ENCODE measurements around the gene ME3. TPM values are rescaled to one million over a fixed set of nuclear protein-coding genes. Genes with fewer than 3 reads are reported as not detected.

ME3 gene
- total and polyA plus RNA-seq, 2 donors (not counting 1 experiment from before 2014, with no cell fraction given), result 1.3 TPM; not detected in 1

DNA sequence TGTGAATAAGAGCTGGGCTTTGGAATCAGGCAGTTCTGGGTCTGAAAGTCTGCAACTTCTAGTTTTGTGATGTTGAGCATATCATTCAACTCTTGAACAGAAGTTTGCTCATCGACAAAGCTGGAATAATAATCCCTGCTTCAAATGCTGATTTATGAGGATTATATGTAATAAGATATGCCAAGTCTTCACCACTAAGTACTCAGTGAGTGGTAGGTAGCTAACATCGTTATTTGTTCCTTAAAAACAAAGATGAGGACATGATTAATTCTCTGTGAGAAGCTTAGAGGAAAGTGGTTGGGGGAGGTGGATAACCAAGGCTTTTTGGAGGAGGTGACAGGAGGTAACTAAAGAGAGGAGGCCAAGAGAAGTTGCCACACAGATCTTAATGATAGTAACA lies 96.5 kb downstream of the ME3 start:
- DNase-seq (no peak), ATAC-seq (ENCODE audit: low read depth) (no peak)
- TF ChIP-seq EZH2 (IDR thresholded peaks at IDR 0.05; ENCODE audit: borderline replicate concordance, insufficient read depth, low read depth, low read length, poor library complexity, severe bottlenecking), result no peak
- TF ChIP-seq, protein P1, sequence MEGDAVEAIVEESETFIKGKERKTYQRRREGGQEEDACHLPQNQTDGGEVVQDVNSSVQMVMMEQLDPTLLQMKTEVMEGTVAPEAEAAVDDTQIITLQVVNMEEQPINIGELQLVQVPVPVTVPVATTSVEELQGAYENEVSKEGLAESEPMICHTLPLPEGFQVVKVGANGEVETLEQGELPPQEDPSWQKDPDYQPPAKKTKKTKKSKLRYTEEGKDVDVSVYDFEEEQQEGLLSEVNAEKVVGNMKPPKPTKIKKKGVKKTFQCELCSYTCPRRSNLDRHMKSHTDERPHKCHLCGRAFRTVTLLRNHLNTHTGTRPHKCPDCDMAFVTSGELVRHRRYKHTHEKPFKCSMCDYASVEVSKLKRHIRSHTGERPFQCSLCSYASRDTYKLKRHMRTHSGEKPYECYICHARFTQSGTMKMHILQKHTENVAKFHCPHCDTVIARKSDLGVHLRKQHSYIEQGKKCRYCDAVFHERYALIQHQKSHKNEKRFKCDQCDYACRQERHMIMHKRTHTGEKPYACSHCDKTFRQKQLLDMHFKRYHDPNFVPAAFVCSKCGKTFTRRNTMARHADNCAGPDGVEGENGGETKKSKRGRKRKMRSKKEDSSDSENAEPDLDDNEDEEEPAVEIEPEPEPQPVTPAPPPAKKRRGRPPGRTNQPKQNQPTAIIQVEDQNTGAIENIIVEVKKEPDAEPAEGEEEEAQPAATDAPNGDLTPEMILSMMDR (IDR thresholded peaks at IDR 0.05), result no peak
- Mint-ChIP-seq H3K4me3 (no peak overlapping the region), H3K9me3 (ENCODE audit: insufficient read depth) (no peaks in the 10 kb centered on the region), H3K27ac (no peak overlapping the region), H3K27me3 (peaks cover 21% of the 10 kb centered on the region), H3K4me1 (no peaks in the 10 kb centered on the region)
- no peaks in the 10 kb centered on the region for H3K79me2 ChIP-seq (ENCODE audit: control insufficient read depth, insufficient read depth, low read length)
- no CpG with 5 or more reads among the region's 2 CpGs for WGBS (ENCODE audit: insufficient coverage)
- no peaks in the 10 kb centered on the region for H3K36me3 ChIP-seq (replicated peaks in 1 of 2; ENCODE audit: control extremely low read depth in 1 of 2, control insufficient read depth in 1 of 2, extremely low read depth in 1 of 2, insufficient read depth in 2 of 2, low read length in 1 of 2)
- intact Hi-C loops (cut with micrococcal nuclease), result no loop called here
- no peak overlapping the region for H3K4me3 ChIP-seq (ENCODE audit: control extremely low read depth in 1 of 5, extremely low read depth in 1 of 5, insufficient read depth in 1 of 5, low read depth in 2 of 5, low read length in 4 of 5)
- no peak overlapping the region for H3K9ac ChIP-seq (ENCODE audit: low read length)
- ChIA-PET POLR2A (no interaction called here), CTCF (no interaction called here)
- no peaks in the 10 kb centered on the region for H4K20me1 ChIP-seq (ENCODE audit: control insufficient read depth, insufficient read depth, low read length, poor library complexity, severe bottlenecking)
- H3K9me3 ChIP-seq (ENCODE audit: control extremely low read depth in 1 of 3, control insufficient read depth in 2 of 3, insufficient read depth in 1 of 3, low read length in 2 of 3), result no peaks in the 10 kb centered on the region
- no peaks in the 10 kb centered on the region for H3K4me1 ChIP-seq (ENCODE audit: control insufficient read depth in 2 of 2, insufficient read depth in 2 of 2, low read length in 2 of 2)
- H3K27me3 ChIP-seq (replicated peaks in 1 of 4; ENCODE audit: control extremely low read depth in 1 of 4, control insufficient read depth in 3 of 4, insufficient read depth in 4 of 4, low read length in 3 of 4), result peaks cover 0 to 2% (median 0%) of the 10 kb centered on the region in 4 experiments
- H3K27ac ChIP-seq (ENCODE audit: low read length in 2 of 2), result no peak overlapping the region
- no peak overlapping the region for H2AFZ ChIP-seq (ENCODE audit: insufficient read depth, low read depth, low read length, poor library complexity, severe bottlenecking)
- no peak overlapping the region for H3K4me2 ChIP-seq (replicated peaks; ENCODE audit: low read depth, low read length, poor library complexity, severe bottlenecking)

DNA sequence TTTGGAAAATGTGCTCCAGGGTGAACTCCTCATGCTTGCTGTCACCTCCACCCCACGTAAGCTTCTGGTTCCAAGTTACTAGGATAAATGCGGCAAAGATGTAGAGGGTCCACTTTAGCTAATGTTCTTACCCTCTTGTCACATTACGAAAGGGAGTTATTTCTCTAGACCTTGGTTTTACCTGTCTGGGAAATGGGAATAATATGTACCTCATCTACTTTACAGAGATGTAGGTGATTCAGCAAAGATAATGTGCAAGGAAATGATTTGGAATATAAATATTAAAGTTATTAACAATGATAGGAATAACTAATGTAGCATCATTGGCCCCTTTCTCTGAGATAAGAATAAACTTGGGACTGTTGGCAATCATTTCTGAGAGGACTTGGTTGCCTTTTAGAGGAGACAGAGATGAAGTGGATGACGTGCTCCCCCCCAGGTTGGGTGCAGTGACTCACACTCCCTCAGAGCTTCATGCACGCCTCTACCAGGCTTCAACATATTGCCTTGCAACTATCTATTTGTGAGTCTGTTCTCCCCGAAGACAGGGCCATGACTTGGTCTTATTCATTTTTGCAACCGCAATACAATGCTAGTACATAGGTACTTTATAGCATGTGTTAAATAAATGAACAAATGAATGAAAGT lies 97.1 kb downstream of the ME3 start:
- Mint-ChIP-seq H3K4me3 (no peak overlapping the region), H3K4me1 (no peaks in the 10 kb centered on the region), H3K9me3 (ENCODE audit: insufficient read depth) (no peaks in the 10 kb centered on the region), H3K27ac (no peak overlapping the region), H3K27me3 (peaks cover 21% of the 10 kb centered on the region)
- Histone ChIP-seq H3K4me3 (ENCODE audit: control extremely low read depth in 1 of 5, extremely low read depth in 1 of 5, insufficient read depth in 1 of 5, low read depth in 2 of 5, low read length in 4 of 5) (no peak overlapping the region), H3K36me3 (replicated peaks in 1 of 2; ENCODE audit: control extremely low read depth in 1 of 2, control insufficient read depth in 1 of 2, extremely low read depth in 1 of 2, insufficient read depth in 2 of 2, low read length in 1 of 2) (no peaks in the 10 kb centered on the region), H3K4me2 (replicated peaks; ENCODE audit: low read depth, low read length, poor library complexity, severe bottlenecking) (no peak overlapping the region), H3K9ac (ENCODE audit: low read length) (no peak overlapping the region), H3K27ac (ENCODE audit: low read length in 2 of 2) (no peak overlapping the region), H2AFZ (ENCODE audit: insufficient read depth, low read depth, low read length, poor library complexity, severe bottlenecking) (no peak overlapping the region), H4K20me1 (ENCODE audit: control insufficient read depth, insufficient read depth, low read length, poor library complexity, severe bottlenecking) (no peaks in the 10 kb centered on the region), H3K9me3 (ENCODE audit: control extremely low read depth in 1 of 3, control insufficient read depth in 2 of 3, insufficient read depth in 1 of 3, low read length in 2 of 3) (no peaks in the 10 kb centered on the region), H3K4me1 (ENCODE audit: control insufficient read depth in 2 of 2, insufficient read depth in 2 of 2, low read length in 2 of 2) (no peaks in the 10 kb centered on the region), H3K79me2 (ENCODE audit: control insufficient read depth, insufficient read depth, low read length) (no peaks in the 10 kb centered on the region), H3K27me3 (replicated peaks in 1 of 4; ENCODE audit: control extremely low read depth in 1 of 4, control insufficient read depth in 3 of 4, insufficient read depth in 4 of 4, low read length in 3 of 4) (peaks cover 0 to 2% (median 0%) of the 10 kb centered on the region in 4 experiments)
- DNase-seq (no peak), ATAC-seq (ENCODE audit: low read depth) (no peak)
- 60% methylated on average over 1 of the region's 7 CpGs for WGBS (ENCODE audit: insufficient coverage)
- POLR2A ChIA-PET, result no interaction called here
- TF ChIP-seq, protein P1 (IDR thresholded peaks at IDR 0.05), result no peak
- TF ChIP-seq EZH2 (IDR thresholded peaks at IDR 0.05; ENCODE audit: borderline replicate concordance, insufficient read depth, low read depth, low read length, poor library complexity, severe bottlenecking), result no peak
- intact Hi-C loops (cut with micrococcal nuclease), result no loop called here
- CTCF ChIA-PET, result no interaction called here
